ENCODE results near the gene NAV2. TPM values are rescaled to one million over a fixed set of nuclear protein-coding genes. Genes with fewer than 3 reads are reported as not detected.

NAV2 gene
- total RNA-seq, 1 donor from 2014 or later: 10.3 TPM

DNA sequence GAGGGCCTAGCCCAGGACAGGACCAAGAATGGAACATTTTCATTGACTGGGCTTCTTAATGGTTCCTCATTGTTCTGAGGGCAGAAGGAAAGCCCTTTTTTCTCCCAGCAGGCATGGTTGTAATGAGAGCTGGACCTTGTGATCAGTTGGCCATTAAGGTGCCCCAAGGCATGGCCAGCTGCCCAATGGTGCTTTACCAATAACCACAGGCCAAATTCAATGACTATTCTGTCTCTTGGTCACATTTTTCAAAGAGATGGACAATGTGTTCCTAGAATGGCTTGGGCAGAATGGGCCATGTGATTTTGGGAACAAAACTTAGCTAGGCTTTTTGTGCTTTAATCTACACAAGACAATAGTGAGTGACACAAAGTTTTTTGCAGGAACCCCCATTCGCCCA, 7.3 kb downstream of the NAV2 start:
- no peak for DNase-seq
- H3K27me3 Mint-ChIP-seq: peaks cover 29% of the 10 kb centered on the region
- intact Hi-C loops (cut with micrococcal nuclease): no loop called here
- peaks cover 5% of the 10 kb centered on the region for H3K4me1 Mint-ChIP-seq
- H3K27ac Mint-ChIP-seq: no peak overlapping the region
- ChIA-PET POLR2A (no interaction called here), CTCF (no interaction called here)
- H3K9me3 Mint-ChIP-seq: no peaks in the 10 kb centered on the region
- no peak overlapping the region for H3K4me3 Mint-ChIP-seq
- ATAC-seq (ENCODE audit: low read depth): no peak
- TF ChIP-seq, protein P1, sequence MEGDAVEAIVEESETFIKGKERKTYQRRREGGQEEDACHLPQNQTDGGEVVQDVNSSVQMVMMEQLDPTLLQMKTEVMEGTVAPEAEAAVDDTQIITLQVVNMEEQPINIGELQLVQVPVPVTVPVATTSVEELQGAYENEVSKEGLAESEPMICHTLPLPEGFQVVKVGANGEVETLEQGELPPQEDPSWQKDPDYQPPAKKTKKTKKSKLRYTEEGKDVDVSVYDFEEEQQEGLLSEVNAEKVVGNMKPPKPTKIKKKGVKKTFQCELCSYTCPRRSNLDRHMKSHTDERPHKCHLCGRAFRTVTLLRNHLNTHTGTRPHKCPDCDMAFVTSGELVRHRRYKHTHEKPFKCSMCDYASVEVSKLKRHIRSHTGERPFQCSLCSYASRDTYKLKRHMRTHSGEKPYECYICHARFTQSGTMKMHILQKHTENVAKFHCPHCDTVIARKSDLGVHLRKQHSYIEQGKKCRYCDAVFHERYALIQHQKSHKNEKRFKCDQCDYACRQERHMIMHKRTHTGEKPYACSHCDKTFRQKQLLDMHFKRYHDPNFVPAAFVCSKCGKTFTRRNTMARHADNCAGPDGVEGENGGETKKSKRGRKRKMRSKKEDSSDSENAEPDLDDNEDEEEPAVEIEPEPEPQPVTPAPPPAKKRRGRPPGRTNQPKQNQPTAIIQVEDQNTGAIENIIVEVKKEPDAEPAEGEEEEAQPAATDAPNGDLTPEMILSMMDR (IDR thresholded peaks at IDR 0.05): no peak
- H3K36me3 Mint-ChIP-seq (ENCODE audit: low read depth): no peaks in the 10 kb centered on the region

DNA sequence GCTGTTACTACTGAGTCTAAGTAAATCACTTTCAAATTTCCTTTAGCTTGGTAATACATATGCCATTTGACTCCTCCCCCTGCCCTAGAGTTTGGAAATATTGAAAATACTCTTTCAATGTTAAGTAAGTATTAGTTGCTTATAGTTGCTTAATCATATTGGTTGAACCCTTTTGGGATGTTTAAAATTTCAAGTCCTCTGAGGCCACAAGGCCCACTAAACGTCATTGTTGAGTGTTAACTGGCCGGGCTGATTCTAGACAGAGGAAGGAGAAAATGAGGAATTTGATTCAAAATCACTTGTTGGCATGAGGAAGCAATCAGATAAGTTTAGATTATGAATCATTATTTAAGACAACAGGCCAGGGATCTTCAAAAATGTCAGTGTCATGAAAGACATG, 8.5 kb downstream of the NAV2 start:
- Mint-ChIP-seq H3K4me3 (no peak overlapping the region), H3K36me3 (ENCODE audit: low read depth) (no peaks in the 10 kb centered on the region), H3K4me1 (no peaks in the 10 kb centered on the region), H3K27me3 (peaks cover 19% of the 10 kb centered on the region), H3K9me3 (no peaks in the 10 kb centered on the region), H3K27ac (no peak overlapping the region)
- DNase-seq (no peak), ATAC-seq (ENCODE audit: low read depth) (no peak)
- CTCF ChIA-PET: no interaction called here
- intact Hi-C loops (cut with micrococcal nuclease): no loop called here
- TF ChIP-seq, protein P1 (IDR thresholded peaks at IDR 0.05): no peak
- POLR2A ChIA-PET: no interaction called here

DNA sequence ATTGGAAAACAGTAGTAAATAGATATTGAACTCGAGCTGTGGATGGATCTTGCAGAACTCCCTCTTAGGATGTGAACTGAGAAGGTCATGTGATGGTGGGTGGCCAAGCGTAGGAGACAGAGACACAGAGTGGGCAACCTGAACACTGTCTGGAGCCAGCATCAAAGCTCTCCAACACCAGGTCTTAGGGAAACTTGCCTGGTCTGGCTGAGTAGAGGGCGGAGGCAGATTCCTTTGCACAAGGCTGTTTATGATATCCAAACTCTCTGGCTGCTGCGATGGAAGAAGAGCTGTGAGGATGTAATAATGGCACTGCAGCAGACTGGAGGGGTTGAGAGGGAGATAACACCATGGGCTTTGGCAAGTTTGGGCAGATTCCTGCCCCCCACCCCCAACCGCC, 10.1 kb downstream of the NAV2 start:
- CTCF ChIA-PET: no interaction called here
- H3K27me3 Mint-ChIP-seq: peaks cover 9% of the 10 kb centered on the region
- no peaks in the 10 kb centered on the region for H3K4me1 Mint-ChIP-seq
- POLR2A ChIA-PET: no interaction called here
- no peak overlapping the region for H3K4me3 Mint-ChIP-seq
- no peak overlapping the region for H3K27ac Mint-ChIP-seq
- intact Hi-C loops (cut with micrococcal nuclease): no loop called here
- ATAC-seq (ENCODE audit: low read depth): no peak
- no peak for DNase-seq
- no peaks in the 10 kb centered on the region for H3K36me3 Mint-ChIP-seq (ENCODE audit: low read depth)
- TF ChIP-seq, protein P1 (IDR thresholded peaks at IDR 0.05): no peak
- no peaks in the 10 kb centered on the region for H3K9me3 Mint-ChIP-seq

DNA sequence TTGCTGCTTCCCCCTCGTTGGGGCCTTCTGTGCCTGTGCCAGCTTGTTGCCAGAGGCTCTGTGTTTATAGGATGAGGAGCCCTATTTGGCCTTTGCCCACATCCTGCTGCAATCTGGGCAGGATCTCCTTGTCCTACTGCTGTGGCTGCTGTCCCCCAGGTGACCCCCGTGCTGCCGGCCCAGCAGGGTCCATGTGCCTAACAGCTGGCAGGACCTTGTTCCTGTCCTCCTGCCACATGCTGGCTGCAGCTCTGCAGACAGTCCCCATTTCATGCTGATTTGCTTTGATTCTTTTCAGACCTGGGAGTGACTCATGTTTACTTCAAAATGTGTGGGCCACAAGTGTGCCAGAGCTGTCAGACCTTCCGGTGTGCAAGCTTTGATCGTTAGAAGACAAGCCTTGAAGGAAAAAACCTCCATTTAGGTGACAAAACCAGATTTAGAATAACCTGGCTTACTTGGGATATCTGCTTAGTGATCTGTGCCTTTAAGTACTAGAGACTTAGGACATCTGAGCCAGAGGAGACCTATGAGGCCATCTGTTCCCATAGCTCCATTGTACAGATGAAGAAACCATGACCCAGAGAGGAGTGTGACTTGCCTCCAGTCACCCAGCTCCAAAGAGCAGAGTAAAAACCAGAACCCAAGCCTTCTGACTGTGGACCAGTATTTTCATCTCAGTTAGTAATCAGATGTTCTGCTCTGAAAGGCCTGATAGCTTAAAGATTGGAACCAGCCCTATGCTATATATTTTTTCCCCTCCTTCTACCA, 11.1 kb downstream of the NAV2 start:
- Mint-ChIP-seq H3K9me3 (no peaks in the 10 kb centered on the region), H3K36me3 (ENCODE audit: low read depth) (no peaks in the 10 kb centered on the region), H3K27me3 (peaks cover 9% of the 10 kb centered on the region), H3K4me3 (no peak overlapping the region), H3K4me1 (no peaks in the 10 kb centered on the region), H3K27ac (no peak overlapping the region)
- DNase-seq: no peak
- ATAC-seq (ENCODE audit: low read depth): no peak
- ChIA-PET CTCF (interaction anchor here (0.6 kb wide), 1 partner anchor 368 kb away, joined by 3 read pairs; no protein-coding TSS in a partner anchor), POLR2A (no interaction called here)
- intact Hi-C loops (cut with micrococcal nuclease): no loop called here
- TF ChIP-seq, protein P1 (IDR thresholded peaks at IDR 0.05): no peak

DNA sequence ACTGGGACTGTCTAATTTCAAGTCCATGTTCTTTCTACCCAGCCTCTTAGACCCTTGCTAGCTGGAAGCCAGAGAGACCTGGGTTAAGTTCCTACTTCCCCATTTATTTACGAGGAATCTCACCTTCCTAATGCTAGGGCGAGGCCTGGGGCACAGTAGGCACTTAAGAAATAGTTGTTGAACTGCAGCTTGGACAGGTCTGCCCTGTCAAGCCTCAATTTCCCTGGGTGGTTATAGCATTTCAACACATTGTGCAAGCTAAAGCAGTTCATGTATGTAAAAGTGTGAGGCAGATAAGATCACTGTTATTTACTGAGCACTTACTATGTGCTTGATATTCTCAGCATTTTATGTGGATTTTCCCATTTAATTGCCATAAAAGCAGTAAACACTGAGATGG, 12.1 kb downstream of the NAV2 start:
- TF ChIP-seq, protein P1 (IDR thresholded peaks at IDR 0.05): no peak
- no peak overlapping the region for H3K27ac Mint-ChIP-seq
- H3K4me1 Mint-ChIP-seq: no peaks in the 10 kb centered on the region
- ChIA-PET CTCF (no interaction called here), POLR2A (no interaction called here)
- ATAC-seq (ENCODE audit: low read depth) (no peak), DNase-seq (no peak)
- intact Hi-C loops (cut with micrococcal nuclease): no loop called here
- H3K4me3 Mint-ChIP-seq: no peak overlapping the region
- H3K36me3 Mint-ChIP-seq (ENCODE audit: low read depth): no peaks in the 10 kb centered on the region
- H3K9me3 Mint-ChIP-seq: no peaks in the 10 kb centered on the region
- peaks cover 11% of the 10 kb centered on the region for H3K27me3 Mint-ChIP-seq

All from activated B cell treated with CpG ODN at 0.5 μM for 24 hours (primary cell).